ENCODE results near the gene BOC. TPM values are rescaled to one million over a fixed set of nuclear protein-coding genes. Genes with fewer than 3 reads are reported as not detected.
"Not testable (repeated sequence)": the region's sequence is repeated elsewhere in the genome, so short reads cannot be mapped to it uniquely, and the experiment has no call there.

BOC gene, protein sequence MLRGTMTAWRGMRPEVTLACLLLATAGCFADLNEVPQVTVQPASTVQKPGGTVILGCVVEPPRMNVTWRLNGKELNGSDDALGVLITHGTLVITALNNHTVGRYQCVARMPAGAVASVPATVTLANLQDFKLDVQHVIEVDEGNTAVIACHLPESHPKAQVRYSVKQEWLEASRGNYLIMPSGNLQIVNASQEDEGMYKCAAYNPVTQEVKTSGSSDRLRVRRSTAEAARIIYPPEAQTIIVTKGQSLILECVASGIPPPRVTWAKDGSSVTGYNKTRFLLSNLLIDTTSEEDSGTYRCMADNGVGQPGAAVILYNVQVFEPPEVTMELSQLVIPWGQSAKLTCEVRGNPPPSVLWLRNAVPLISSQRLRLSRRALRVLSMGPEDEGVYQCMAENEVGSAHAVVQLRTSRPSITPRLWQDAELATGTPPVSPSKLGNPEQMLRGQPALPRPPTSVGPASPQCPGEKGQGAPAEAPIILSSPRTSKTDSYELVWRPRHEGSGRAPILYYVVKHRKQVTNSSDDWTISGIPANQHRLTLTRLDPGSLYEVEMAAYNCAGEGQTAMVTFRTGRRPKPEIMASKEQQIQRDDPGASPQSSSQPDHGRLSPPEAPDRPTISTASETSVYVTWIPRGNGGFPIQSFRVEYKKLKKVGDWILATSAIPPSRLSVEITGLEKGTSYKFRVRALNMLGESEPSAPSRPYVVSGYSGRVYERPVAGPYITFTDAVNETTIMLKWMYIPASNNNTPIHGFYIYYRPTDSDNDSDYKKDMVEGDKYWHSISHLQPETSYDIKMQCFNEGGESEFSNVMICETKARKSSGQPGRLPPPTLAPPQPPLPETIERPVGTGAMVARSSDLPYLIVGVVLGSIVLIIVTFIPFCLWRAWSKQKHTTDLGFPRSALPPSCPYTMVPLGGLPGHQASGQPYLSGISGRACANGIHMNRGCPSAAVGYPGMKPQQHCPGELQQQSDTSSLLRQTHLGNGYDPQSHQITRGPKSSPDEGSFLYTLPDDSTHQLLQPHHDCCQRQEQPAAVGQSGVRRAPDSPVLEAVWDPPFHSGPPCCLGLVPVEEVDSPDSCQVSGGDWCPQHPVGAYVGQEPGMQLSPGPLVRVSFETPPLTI
- total RNA-seq = 3.3 TPM

DNA sequence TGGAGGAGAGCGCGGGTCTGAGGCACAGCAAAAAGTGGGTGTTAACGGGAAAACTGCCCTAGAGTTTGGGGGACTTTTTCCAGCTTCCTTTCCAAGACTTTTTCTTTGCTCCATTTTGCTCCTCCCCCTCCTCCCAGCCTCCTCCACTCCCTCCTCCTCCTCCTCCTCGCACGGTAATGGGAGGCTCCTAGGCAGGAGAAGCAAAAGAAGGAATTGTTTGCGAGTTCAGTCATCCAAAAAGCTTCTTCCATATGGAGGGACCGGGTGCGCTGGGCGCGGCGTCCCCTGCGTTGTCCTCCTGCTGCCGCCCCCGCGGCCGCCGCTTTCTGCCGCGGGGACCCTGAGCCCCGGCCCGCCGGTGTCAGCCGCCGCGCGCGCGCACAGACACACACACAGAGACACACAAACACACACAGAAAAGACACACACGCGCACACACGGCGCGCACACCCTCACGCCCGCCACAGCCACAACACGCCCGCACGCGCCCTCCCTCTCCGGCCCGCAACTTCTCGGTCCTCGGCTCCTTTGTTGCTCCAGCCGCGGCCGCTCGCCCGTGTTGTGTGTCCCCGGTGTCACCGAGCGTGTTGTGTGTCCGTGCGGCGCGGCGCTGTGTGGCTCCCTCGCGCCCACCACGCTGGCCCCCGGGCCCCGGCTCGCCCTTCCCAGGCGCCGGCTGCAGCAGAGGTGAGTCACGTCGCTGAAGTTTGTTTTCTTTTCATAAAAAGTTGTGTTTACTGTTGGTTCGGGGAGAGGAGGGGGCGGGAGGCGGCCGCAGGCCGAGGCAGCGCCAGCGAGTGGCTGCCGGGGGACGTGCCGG lies at the start of gene BOC:
Gene BOC (plus strand): TSS at position 228 of the 820 bp plus-strand sequence. CDS start 38,246 bp downstream, outside the sequence.
- peak; percentile 61 to 70 for DNase-seq (ENCODE audit: low spot score in 2 of 2)
- no peak for FAIRE-seq

GRCh38 chr3:113161661-113162060 lies 49.7 kb upstream of the BOC start:
- FAIRE-seq (no peak), DNase-seq (ENCODE audit: low spot score in 2 of 2) (no peak)

- FAIRE-seq (no peak), DNase-seq (ENCODE audit: low spot score in 2 of 2) (no peak)
Measured at GRCh38 chr3:113163152-113163551, 48.2 kb upstream of the BOC start.

GRCh38 chr3:113165841-113166240 lies 45.5 kb upstream of the BOC start:
- DNase-seq (ENCODE audit: low spot score in 2 of 2) = no peak
- FAIRE-seq = no peak

DNA sequence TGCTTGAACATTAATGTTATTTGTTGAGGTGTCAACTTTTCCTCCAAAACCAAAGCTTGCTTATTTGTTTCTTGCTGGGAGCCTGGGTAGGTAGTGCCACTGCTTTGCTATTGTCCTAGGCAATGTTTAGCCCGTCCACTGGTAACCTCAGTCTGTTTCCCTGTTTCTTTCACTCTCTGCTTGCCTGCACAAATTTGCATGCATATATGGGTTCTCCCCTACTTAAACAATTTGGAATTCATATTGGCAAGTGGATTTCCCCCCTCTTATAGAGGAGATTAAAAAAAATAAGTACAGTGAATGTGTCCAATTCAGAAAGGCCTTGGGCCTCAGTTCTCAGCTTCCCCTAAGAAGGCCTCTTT lies 45.0 kb upstream of the BOC start:
- FAIRE-seq (no peak), DNase-seq (ENCODE audit: low spot score in 2 of 2) (no peak)

DNA sequence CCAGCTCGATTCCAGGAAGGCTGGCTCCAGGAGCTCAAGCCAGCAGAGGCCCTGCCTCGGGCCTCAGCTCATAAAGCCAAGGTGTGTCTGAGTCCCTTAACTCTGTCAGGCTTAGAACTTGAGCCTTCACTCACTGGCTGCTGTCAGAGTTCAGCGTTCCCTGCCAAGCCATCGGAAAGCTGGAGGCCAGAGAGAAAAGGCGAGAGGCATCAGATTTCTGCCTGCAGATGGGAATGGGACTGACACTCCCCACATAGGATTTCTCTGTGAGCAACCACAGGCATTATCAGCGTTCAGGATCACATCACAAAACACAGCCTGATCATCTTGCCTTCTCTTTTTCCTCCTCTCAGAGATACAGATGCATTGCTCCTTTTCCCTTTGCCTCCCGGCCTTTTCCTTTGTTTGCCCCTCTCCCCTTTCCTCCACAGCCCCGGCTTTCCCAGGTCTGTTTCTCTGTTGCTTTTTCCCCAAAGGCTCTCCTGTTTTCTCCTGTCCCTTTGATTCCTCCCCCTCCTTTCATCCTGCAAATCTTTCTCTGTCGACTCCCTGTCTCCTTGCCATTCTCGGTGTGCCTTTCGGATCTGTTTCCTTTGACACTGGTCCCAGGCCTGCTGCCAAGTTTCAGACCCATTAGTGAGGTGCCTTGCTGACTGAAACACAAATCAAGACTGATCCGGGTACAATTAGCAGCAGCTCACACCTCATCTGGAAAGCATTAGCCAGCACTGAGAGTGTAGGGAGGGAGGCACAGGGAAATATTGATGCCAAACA lies 44.5 kb upstream of the BOC start:
- no peak for DNase-seq (ENCODE audit: low spot score in 2 of 2)
- FAIRE-seq = no peak

GRCh38 chr3:113167825-113168801 lies 43.2 kb upstream of the BOC start:
- DNase-seq (ENCODE audit: low spot score in 2 of 2) = no peak
- no peak for FAIRE-seq

DNA sequence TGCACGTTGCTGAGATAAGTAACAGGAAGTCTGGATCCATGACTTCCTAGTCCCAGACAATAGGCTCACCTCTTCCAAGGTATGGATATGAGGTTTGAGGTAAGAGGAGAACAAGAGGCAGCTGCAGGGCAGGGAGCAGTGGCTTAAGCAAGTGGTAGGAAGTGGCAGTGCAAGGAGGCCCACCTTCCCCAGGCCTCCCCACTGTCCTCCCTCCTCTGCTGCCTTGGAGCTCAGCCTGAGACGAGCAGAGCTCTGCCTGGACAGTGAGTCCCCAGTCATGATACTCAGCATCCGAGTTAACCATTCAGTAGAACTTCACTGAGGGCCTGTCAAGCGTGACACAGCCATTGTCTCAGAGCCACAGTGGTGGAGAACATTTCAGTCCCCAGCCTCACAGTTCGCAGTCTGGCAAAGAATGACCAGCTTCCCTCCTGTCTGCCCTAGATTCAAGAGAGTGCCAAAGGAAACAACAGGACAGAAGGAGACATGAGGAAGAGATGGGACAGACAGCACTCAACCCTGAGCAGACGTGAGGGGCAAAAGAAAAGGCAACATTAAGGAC lies 41.4 kb upstream of the BOC start:
- FAIRE-seq (no peak), DNase-seq (ENCODE audit: low spot score in 2 of 2) (no peak)

DNA sequence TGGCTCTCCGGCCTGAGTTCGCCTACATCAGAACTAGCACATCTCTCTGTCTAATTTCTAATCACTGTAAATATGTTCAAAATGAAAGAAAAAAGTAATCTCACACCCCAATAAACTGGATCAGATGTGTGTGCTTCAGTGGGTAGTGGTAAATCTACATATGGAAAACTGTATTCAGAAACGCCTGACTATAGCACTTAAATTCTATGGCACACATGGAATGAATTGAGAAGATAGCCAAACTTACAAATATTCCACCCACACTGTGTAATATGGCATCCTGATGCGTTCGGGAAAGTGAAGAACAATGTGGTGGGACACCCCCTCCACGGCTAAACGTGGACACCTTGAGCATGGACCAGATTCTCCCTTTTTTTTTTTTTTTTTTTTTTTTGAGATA lies 40.6 kb upstream of the BOC start:
- DNase-seq (ENCODE audit: low spot score in 2 of 2) (no peak), FAIRE-seq (no peak)

DNA sequence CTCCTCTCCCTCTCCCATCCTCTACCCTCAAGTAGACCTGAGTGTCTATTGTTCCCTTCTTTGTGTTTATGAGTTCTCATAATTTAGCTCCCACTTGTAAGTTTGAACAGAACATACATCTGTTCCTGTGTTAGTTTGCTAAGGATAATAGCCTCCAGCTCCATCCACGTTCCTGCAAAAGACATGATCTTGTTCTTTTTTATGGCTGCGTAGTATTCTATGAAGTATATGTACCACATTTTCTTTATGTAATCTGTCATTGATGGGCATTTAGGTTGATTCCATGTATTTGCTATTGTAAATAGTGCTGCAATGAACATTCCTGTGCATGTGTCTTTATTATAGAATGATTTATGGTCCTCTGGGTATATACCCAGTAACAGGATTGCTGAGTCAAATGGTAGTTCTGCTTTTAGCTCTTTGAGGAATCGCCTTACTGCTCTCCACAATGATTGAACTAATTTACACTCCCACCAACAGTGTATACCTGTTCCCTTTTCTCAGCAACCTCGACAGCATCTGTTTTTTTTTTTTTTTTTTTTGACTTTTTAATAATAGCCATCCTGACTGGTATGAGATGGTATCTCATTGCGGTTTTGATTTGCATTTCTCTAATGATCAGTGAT lies 39.6 kb upstream of the BOC start:
- DNase-seq (ENCODE audit: low spot score in 2 of 2); FAIRE-seq: not testable (repeated sequence)

DNA sequence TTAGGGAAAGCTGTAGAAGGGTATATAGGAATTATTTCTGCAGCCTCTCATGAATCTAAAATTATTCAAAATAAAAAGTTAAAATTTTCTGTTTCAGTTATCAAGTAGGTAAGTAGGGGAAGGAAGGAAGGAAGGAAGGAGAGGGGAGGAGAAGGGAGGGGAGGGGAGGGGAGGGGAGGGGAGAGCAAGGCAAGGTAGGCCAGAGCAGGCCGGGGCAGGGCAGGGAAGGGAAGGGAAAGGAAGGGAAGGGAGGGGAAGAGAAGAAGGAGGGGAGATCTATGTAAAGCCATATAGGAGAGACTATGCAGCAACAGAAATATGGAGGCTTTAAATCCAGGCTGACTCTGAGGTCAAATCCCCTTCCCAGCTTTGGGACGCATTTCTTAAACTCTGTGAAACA lies 38.3 kb upstream of the BOC start:
- FAIRE-seq (no peak), DNase-seq (ENCODE audit: low spot score in 2 of 2) (no peak)

- FAIRE-seq (no peak), DNase-seq (ENCODE audit: low spot score in 2 of 2) (no peak)
Measured at GRCh38 chr3:113174304-113174703, 37.1 kb upstream of the BOC start.

GRCh38 chr3:113174801-113175485 lies 36.4 kb upstream of the BOC start:
- no peak for DNase-seq (ENCODE audit: low spot score in 2 of 2)
- FAIRE-seq = no peak

GRCh38 chr3:113177526-113177925 lies 33.8 kb upstream of the BOC start:
- FAIRE-seq (no peak), DNase-seq (ENCODE audit: low spot score in 2 of 2) (no peak)

DNA sequence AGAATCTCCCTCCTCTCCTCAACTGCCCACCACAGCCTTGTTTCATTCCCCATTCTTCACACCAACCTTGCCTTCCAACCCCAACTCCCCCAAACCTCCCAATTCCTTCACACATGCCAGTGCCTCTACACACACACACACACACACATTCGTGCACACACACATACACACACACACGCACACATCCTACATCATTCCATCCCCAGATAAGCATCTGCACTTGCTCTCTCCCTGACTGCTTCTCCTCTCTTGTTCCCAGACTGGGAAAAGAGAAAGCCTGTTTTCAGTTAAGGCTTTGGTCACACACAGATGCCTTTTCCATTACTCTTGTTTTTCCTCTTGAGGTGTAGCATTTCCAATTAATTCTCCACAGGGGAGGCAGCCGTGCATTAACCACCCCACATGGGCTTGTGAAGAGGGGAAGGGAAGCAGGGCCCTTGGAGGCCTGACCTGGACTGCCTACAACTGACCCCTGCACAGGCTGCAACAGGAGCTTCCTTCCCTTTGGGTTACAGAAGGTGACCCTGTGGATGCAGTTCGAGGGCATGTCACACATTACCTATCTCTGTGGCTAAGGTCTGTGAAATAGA lies 32.0 kb upstream of the BOC start:
- FAIRE-seq (no peak), DNase-seq (ENCODE audit: low spot score in 2 of 2) (no peak)

All from frontal cortex (tissue), 4 donors.